DND-41 (cell line): ENCODE results near the gene ACO1.

Source experiments
- ATAC-seq: fragments of 200-7000 bp; cut with Tn5 transposase; 3 replicates; pipeline ENCODE4 v1.9.1; 2021; ENCODE audit warnings: low read depth; ENCODE audit not compliant: insufficient read depth
- DNase-seq: peaks from one replicate; pipeline ENCODE4 v3.0.0-alpha.2; 2020
- H2AFZ ChIP-seq: 2 replicates; pipeline ENCODE4 v1.6.0; 2012; ENCODE audit warnings: low read depth, low read length
- H3K27ac ChIP-seq: 2 replicates; pipeline ENCODE4 v1.5.1; 2012; ENCODE audit warnings: low read length, inconsistent platforms
- H3K27me3 ChIP-seq: fragments of 200-600 bp; sonication (generic); 2 replicates; pipeline ENCODE4 v1.6.0; 2012; ENCODE audit warnings: low read length, mild to moderate bottlenecking, inconsistent platforms; ENCODE audit not compliant: insufficient read depth, poor library complexity
- H3K36me3 ChIP-seq: 2 replicates; pipeline ENCODE4 v1.5.1; 2012; ENCODE audit warnings: low read length, inconsistent platforms; ENCODE audit not compliant: insufficient read depth
- H3K4me1 ChIP-seq: 2 replicates; pipeline ENCODE4 v1.5.1; 2012; ENCODE audit warnings: mild to moderate bottlenecking, low read length; ENCODE audit not compliant: insufficient read depth
- H3K4me2 ChIP-seq: 2 replicates; pipeline ENCODE4 v1.6.0; 2012; ENCODE audit warnings: mild to moderate bottlenecking, moderate library complexity, low read length, inconsistent platforms; ENCODE audit not compliant: insufficient read depth
- H3K4me3 ChIP-seq, 2 experiments: fragments of 200-600 bp in 1 of 2; shearing (Covaris generic) in 1 of 2; 2 replicates each; pipeline ENCODE4 v1.5.1; 2012 to 2016; ENCODE audit warnings: inconsistent platforms in 2 of 2, low read length in 2 of 2, mild to moderate bottlenecking in 2 of 2, low read depth in 1 of 2, moderate library complexity in 1 of 2
- H3K79me2 ChIP-seq: 2 replicates; pipeline ENCODE4 v1.6.0; 2012; ENCODE audit warnings: low read length, inconsistent platforms; ENCODE audit not compliant: insufficient read depth
- H3K9ac ChIP-seq: 2 replicates; pipeline ENCODE4 v1.6.0; 2012; ENCODE audit warnings: low read depth, mild to moderate bottlenecking, inconsistent platforms, low read length, moderate library complexity
- H3K9me3 ChIP-seq: 2 replicates; pipeline ENCODE4 v1.5.1; 2012; ENCODE audit warnings: low read length, moderate library complexity, mild to moderate bottlenecking, inconsistent platforms; ENCODE audit not compliant: insufficient read depth, severe bottlenecking
- H4K20me1 ChIP-seq: 2 replicates; pipeline ENCODE4 v1.6.0; 2012; ENCODE audit warnings: low read length; ENCODE audit not compliant: insufficient read depth
- EZH2 ChIP-seq: IDR thresholded peaks from 3 replicates; pipeline ENCODE4 v1.6.1; 2012; ENCODE audit warnings: borderline replicate concordance, low read depth, mild to moderate bottlenecking, moderate library complexity, low read length, inconsistent platforms; ENCODE audit not compliant: severe bottlenecking
- TF ChIP-seq, protein P1 (sequence below): IDR thresholded peaks from 2 replicates; pipeline ENCODE4 v1.5.1; 2012; ENCODE audit warnings: borderline replicate concordance, low read length, moderate library complexity, mild to moderate bottlenecking; ENCODE audit not compliant: poor library complexity, severe bottlenecking; ENCODE audit errors: extremely low read depth

Gene ACO1

DNA sequence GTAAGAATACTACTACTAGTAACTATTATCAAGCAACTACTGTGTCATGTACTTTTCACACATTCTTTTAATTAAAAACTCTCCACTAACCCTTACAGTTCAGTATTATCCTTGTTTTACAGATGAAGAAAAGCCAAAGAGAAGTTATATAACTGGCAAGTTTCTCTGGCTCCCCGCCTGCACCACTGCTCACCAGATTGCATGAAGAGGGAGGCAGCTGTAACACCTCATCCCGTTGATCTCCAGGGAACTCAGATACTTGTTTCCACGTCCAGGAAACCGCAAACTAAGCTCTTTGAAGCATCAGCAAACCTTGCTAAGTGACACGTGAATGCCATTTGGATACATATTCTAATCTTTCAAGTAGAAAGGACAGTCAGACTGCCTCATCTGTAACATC lies 71.3 kb downstream of the ACO1 start:
- Histone ChIP-seq H3K9ac (no peak overlapping the region), H3K4me1 (no peaks in the 10 kb centered on the region), H3K79me2 (no peaks in the 10 kb centered on the region), H3K4me2 (no peak overlapping the region), H4K20me1 (no peaks in the 10 kb centered on the region), H3K27ac (no peak overlapping the region), H3K36me3 (peaks cover 31% of the 10 kb centered on the region), H3K27me3 (no peaks in the 10 kb centered on the region), H3K9me3 (no peaks in the 10 kb centered on the region), H3K4me3 (no peak overlapping the region), H2AFZ (no peak overlapping the region)
- DNase-seq, result no peak
- ATAC-seq, result no peak
- no peak for TF ChIP-seq EZH2
- TF ChIP-seq, protein P1, sequence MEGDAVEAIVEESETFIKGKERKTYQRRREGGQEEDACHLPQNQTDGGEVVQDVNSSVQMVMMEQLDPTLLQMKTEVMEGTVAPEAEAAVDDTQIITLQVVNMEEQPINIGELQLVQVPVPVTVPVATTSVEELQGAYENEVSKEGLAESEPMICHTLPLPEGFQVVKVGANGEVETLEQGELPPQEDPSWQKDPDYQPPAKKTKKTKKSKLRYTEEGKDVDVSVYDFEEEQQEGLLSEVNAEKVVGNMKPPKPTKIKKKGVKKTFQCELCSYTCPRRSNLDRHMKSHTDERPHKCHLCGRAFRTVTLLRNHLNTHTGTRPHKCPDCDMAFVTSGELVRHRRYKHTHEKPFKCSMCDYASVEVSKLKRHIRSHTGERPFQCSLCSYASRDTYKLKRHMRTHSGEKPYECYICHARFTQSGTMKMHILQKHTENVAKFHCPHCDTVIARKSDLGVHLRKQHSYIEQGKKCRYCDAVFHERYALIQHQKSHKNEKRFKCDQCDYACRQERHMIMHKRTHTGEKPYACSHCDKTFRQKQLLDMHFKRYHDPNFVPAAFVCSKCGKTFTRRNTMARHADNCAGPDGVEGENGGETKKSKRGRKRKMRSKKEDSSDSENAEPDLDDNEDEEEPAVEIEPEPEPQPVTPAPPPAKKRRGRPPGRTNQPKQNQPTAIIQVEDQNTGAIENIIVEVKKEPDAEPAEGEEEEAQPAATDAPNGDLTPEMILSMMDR, result no peak

DNA sequence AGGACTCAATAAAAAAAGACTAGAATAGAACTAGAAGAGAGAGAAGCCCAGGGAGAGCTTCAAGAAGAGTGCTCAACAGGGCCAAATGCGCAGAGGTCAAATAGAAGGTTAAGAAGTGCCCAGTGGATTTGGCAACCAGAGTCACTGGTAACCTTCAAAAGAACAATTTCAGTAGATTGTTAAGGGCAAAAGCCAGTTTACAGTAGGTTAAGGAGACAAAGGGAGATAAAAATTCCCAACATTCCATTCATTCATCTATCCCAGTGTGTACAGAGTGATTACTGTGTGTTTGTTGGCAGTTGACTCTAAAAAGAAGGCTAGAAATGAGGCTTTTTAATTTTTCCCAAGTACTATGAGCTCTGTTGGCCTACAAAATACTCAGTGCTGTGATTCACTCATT lies 72.1 kb downstream of the ACO1 start:
- no peak overlapping the region for H3K9ac ChIP-seq
- no peaks in the 10 kb centered on the region for H3K9me3 ChIP-seq
- no peaks in the 10 kb centered on the region for H4K20me1 ChIP-seq
- H2AFZ ChIP-seq, result no peak overlapping the region
- peaks cover 26% of the 10 kb centered on the region for H3K36me3 ChIP-seq
- H3K4me3 ChIP-seq, result no peak overlapping the region
- no peak overlapping the region for H3K4me2 ChIP-seq
- ATAC-seq, result no peak
- H3K79me2 ChIP-seq, result no peaks in the 10 kb centered on the region
- H3K27me3 ChIP-seq, result no peaks in the 10 kb centered on the region
- H3K4me1 ChIP-seq, result no peaks in the 10 kb centered on the region
- no peak for TF ChIP-seq EZH2
- TF ChIP-seq, protein P1, result no peak
- H3K27ac ChIP-seq, result no peak overlapping the region
- no peak for DNase-seq

DNA sequence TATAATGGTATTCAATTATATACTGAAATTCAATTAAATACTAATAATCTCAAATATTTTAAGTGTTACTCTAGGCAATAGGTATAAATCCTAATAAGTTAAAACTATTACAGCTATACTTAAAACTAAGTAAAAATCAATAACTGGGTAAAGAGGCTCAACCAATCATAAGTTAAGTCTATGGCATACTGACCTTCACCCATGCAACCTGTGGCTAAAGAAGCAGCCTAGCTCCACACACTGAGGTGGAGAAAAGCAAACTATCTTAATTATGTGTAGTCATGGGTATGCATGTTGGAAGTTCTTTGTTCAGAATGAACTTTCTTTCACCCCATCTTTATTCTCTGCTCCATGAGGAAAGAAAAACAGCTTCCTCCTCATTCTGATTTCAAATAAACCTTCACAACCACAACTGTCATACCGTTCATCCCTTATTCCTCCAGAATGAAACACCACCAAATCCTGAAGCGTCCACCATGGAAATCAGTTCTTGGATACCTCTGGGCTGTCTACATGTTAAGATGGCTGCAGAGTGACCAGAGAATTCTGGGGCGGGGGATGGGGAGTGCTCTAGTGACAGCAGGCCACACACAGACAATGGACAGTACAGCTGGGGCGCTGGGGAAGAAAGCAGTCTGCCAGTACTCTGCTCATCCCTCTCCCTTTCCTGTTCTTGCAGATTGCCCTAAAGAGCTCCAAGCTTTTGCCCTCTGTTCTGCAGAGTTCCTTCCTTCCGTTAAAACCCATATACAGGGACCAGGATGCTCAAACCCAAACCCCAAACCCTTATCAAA lies 79.3 kb downstream of the ACO1 start:
- Histone ChIP-seq H3K4me1 (no peaks in the 10 kb centered on the region), H3K9me3 (no peaks in the 10 kb centered on the region), H3K4me2 (no peak overlapping the region), H3K27me3 (no peaks in the 10 kb centered on the region), H3K36me3 (peaks cover 8% of the 10 kb centered on the region), H3K79me2 (no peaks in the 10 kb centered on the region), H3K4me3 (no peak overlapping the region), H3K9ac (no peak overlapping the region), H4K20me1 (no peaks in the 10 kb centered on the region), H2AFZ (no peak overlapping the region), H3K27ac (no peak overlapping the region)
- no peak for TF ChIP-seq EZH2
- TF ChIP-seq, protein P1, result no peak
- DNase-seq, result no peak
- ATAC-seq, result no peak

DNA sequence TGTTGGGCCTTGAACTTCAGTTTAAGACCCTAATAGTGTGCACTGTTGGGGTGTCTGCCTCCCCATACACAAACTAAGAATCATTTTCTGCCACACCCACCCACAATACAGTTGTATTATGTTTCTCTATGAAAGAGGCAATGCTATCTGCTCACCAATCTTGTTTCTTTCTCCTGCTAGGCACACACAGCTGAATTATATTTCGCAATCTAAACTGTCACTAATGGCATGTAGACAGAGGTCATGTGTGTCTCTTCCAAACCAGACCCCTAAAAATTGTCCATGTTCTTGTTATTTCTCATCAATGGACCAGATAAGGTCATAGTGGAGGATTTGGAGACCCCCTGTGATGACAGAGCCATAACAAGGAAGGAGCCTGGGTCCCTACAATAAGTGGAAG lies 84.3 kb downstream of the ACO1 start:
- H3K4me2 ChIP-seq, result no peak overlapping the region
- no peak overlapping the region for H3K4me3 ChIP-seq
- H3K36me3 ChIP-seq, result peaks cover 14% of the 10 kb centered on the region

More for the DNA sequence above, 84.3 kb downstream of the ACO1 start:
- TF ChIP-seq EZH2, result no peak
- TF ChIP-seq, protein P1, result no peak
- DNase-seq (no peak), ATAC-seq (no peak)
- Histone ChIP-seq H3K27me3 (no peaks in the 10 kb centered on the region), H3K9ac (no peak overlapping the region), H2AFZ (no peak overlapping the region), H3K27ac (no peak overlapping the region), H3K9me3 (no peaks in the 10 kb centered on the region), H4K20me1 (no peaks in the 10 kb centered on the region), H3K79me2 (no peaks in the 10 kb centered on the region), H3K4me1 (no peaks in the 10 kb centered on the region)
